Measurements from ENCODE around the gene ZCCHC9. TPM values are rescaled to one million over a fixed set of nuclear protein-coding genes. Genes with fewer than 3 reads are reported as not detected.
"Not testable (repeated sequence)": the region's sequence is repeated elsewhere in the genome, so short reads cannot be mapped to it uniquely, and the experiment has no call there.

The ZCCHC9 gene, protein sequence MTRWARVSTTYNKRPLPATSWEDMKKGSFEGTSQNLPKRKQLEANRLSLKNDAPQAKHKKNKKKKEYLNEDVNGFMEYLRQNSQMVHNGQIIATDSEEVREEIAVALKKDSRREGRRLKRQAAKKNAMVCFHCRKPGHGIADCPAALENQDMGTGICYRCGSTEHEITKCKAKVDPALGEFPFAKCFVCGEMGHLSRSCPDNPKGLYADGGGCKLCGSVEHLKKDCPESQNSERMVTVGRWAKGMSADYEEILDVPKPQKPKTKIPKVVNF
- 10 to 100 TPM; 37.6 to 44.1 (median 40.5) TPM for polyA plus RNA-seq (ENCODE audit: insufficient read length in 4 of 4)

DNA sequence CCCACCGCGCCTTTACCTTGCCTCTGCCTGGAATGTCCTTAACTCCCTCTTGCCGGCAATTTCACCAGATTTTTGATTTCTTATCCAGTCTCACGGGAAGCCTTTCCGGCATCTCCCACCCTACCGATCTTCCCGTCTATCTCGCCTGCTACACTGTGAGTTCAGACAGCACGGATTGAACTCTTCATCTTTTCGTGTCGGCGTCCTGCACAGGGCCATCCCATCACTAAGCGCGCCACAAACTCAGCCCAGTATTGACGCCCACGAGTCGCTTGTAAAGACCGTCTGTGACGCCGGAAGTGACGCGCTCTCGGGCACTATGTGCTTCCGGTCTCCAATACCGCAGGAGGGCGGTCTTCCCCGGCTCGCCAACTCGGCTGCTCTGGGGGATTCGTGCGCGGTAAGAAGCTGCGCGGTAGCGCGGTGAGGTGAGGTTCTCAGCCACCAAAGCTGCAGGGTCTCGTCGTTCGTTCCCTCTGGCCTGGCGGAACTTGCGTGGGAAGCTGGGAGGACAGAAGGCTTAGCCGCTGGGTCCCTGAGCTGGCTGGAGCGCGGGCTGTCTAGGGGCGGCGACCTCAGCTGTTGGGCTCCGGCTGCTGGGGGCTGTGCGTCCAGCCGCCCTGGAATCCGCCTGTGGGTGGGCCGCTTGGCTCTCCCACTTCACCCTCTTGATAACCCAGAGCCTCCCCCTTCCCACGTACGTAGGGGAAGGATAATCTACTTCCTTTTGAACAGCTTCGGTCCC, at the start of gene ZCCHC9:
ZCCHC9 (plus strand) TSS at position 317 of the 745 bp plus-strand sequence. CDS start 3,171 bp downstream, outside the sequence.
- DNase-seq (ENCODE audit: low read depth in 4 of 4, low spot score in 3 of 4), result peak; percentile 89 to 92 (median 90)

DNA sequence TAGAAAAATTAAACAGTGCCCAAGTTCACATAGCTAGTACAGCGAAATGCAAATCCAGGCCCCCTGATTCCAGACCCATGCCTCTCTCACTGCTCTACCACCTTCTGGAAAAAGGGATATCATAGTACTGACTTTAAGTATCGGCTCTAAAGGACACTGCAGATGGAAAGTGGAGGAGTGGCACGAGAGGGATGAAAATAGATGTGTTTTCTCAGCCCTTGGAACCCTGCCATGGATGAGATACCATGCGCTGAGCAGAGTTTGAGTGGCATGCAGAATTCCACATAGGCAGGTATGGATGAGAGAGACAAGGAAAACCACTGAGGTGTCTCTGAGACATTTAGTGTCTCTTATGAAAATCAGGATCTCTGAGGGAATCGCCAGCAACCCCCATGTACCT, 49.5 kb upstream of the ZCCHC9 start:
- DNase-seq (ENCODE audit: low read depth in 4 of 4, low spot score in 3 of 4), result no peak

DNA sequence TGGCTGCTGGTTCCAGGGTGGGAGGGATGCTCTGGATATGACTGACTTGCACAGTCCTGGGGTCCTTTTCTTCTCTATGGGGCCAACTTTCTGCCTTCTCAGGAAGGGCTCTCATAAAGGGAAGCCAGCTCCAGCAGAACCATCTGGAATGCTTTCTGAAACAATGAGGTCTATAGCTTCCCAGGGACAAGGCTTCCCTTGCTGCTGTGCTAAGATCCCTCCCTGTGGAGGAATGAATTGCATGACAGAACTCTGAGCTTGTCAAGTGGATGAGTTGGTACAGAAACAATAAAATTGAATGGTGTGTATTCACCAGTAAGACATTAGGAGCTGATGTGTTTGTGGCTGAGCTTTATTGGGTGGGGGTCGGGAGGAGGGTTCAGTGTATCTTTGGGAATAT, 48.5 kb upstream of the ZCCHC9 start:
- no peak for DNase-seq (ENCODE audit: low read depth in 4 of 4, low spot score in 3 of 4)

DNA sequence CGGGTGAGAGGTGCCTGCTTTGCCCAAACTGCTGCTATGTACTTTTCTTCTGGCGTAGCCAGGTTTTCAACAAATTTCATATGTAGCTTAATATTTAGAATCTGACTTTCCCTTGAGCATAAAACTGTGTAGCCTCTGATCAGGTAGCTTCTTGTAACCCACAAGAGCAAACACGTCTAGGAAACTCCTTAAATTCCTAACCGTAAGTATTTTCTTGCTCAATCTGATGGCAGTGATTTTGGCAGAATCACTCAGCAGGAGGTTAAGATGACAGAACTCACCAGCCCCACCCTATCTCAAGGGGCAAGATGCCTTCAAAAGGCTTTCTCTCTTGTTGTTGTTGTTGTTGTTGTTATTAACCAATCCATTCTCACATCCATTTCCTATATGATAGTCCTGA, 47.5 kb upstream of the ZCCHC9 start:
- DNase-seq (ENCODE audit: low read depth in 4 of 4, low spot score in 3 of 4), result no peak

DNA sequence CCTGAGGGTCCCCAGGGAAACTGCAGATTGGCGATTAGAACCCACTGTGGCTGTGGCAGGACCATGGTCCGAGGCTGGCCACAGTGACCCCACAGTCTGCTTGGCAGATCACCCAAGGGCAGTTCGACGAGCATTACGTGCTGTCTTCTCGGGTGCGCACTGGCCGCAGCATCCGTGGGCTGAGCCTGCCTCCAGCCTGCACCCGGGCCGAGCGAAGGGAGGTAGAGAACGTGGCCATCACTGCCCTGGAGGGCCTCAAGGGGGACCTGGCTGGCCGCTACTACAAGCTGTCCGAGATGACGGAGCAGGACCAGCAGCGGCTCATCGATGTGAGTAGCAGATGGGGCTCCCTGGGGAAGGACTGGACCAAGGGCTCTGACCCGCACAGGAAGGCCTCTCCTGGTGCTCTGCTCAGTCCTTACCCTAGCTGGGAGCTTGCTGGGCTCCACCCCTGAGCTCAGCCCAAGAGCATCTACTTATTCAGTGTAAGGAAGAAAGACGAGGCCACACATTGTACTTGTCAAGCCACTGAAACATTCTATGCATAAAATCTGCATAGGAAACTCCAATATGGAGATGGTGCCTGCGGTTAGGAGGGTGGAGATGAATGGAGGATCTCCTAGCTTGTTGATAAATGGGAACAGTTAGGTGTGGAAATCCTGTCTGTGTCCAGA, 46.4 kb upstream of the ZCCHC9 start:
- no peak for DNase-seq (ENCODE audit: low read depth in 4 of 4, low spot score in 3 of 4)

DNA sequence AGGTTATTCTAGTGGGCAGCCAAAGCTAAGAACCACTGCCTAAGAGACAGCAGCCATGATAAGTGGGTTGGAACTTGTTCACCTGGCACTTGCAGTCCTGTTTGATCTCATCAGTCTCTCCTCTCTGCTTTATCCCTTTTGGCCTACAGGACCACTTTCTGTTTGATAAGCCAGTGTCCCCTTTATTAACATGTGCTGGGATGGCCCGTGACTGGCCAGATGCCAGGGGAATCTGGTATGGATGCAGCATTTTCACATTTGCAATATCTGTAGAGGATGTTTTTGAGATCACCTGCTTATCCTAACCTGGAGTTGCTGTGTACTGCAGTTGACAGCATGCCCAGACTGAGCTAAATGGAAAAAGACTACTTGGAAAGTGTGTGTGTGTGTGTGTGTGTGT, 44.6 kb upstream of the ZCCHC9 start:
- DNase-seq (ENCODE audit: low read depth in 4 of 4, low spot score in 3 of 4), result no peak

DNA sequence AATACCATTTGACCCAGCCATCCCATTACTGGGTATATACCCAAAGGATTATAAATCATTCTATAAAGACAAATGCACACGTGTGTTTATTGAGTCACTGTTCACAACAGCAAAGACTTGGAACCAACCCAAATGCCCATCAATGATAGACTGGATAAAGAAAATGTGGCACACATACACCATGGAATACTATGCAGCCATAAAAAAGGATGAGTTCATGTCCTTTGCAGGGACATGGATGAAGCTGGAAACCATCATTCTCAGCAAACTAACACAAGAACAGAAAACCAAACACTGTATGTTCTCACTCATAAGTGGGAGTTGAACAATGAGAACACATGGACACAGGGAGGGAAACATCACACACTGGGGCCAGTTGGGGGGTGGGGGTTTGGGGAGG, 38.6 kb upstream of the ZCCHC9 start:
- DNase-seq (ENCODE audit: low read depth in 4 of 4, low spot score in 3 of 4), result not testable (repeated sequence)

DNA sequence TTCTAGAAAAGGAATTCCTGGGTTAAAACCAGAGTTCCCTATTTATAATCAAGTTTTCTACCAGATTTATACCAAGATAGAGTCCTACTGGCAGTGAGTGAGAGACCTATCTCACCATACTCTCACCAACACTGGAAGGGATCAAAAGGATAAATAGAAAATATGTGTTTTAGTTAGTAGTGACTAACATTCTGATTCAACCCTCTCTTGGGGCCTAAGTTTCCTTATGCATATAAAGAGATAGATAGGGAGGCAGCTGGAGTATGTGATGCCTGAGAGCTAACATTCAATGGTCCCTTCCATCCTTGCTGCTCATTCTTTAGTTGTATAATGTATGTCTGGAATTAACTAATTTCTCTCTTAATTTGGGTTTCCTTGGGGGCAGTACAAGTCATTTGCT, 36.3 kb upstream of the ZCCHC9 start:
- no peak for DNase-seq (ENCODE audit: low read depth in 4 of 4, low spot score in 3 of 4)

DNA sequence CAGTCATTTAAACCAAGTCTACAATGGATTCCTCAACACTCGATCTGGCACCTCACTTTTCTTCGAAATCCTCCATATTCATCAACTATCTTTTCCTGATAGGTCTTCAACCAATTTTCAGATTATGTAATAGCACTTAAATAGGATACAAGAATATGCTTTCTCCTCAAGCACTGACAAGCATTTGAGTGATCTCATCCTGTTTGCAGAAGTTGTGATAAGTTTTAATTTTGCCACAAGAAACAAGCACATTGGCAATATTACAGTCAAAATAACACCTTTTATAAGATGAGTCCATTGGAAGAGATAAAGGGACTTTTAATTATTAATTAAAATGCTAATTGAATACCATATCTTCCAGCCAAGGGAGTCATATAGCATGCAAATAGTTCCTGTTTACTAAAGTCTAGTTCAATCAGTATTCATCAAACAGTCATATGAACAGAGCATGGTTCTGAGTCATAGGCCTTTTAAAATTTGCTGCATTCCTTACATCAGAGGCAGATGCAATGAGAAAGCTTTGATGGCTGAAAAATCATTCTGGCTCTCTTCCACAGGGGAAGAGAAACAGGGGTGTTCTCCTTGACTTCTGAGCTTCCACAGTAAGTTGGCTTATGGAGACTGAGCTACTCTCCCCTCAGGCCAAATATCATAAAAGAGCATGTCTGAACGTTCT, 32.7 kb upstream of the ZCCHC9 start:
- DNase-seq (ENCODE audit: low read depth in 4 of 4, low spot score in 3 of 4), result no peak

DNA sequence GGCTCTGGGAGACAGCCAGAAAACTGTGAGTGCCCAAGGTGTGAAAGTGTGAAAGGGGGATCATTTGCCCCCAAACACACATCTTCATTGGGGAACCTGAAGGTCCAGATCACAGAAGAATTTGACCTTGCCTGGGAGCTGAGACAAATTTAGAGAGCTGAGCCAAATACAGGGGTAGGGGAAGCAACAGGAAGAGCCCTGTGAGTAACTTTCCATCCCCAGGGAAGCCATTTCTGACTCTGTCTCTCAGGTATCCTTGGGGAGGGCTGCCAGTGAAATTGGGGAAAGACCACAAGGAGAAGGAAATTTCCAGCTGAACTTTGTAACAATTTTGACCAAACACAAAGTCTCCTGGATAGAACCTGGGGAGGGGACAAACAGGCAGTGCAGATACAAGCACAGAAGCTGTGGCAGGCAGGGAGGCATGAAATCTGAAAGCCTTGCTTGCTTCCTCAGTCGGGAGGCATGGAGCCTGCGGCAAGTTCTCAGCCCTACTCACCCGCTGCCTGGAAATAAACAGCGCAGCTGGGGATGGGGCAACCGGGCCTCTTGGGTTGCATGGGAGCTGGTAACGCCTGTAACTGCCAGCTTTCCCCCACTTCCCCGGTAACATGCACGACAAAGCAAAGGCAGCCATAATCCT, 31.5 kb upstream of the ZCCHC9 start:
- no peak for DNase-seq (ENCODE audit: low read depth in 4 of 4, low spot score in 3 of 4)

DNA sequence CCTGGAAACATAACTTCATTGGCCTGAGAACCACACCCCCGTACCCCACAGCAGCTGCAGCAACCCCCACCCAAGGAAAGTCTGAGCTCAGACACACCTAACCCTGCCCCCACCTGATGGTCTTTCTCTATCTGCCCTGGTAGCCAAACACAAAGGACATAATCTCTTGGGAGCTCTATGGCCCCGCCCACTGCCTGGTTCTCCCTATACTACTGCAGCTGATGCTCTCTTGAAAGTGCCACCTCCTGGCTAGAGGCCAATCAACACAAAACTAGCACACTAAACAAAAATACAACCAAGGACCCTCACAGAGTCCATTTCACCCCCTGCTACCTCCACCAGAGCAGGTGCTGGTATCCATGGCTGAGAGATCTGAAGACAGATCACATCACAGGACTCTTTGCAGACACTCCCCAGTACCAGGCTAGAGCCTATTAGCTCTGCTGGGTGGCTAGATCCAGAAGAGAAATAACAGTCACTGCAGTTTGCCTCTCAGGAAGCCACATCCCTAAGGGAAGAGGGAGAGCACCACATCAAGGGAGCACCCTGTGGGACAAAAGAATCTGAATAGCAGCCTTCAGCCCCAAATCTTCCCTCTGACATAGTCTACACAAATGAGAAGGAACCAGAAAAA, 30.9 kb upstream of the ZCCHC9 start:
- not testable (repeated sequence) for DNase-seq (ENCODE audit: low read depth in 4 of 4, low spot score in 3 of 4)

DNA sequence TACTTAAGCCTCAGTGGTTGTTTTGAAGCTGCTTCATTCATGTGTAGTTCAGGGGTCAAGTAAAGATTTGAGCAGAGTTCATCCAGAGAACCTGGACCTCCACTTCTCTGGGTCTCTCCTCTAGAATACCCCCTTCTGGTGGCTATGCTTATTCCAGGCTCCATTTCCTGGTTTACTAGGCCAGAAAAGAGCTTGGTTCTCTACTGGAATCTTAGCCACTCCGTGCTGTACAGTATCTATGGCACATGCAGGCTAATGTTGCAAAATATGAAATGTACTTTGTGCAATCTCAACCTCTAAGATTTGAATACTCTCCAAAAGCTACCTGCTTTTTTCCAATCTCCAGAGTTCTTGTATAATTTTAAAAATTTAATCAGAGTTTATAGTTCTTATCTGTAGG, 17.4 kb upstream of the ZCCHC9 start:
- DNase-seq (ENCODE audit: low read depth in 4 of 4, low spot score in 3 of 4), result no peak

DNA sequence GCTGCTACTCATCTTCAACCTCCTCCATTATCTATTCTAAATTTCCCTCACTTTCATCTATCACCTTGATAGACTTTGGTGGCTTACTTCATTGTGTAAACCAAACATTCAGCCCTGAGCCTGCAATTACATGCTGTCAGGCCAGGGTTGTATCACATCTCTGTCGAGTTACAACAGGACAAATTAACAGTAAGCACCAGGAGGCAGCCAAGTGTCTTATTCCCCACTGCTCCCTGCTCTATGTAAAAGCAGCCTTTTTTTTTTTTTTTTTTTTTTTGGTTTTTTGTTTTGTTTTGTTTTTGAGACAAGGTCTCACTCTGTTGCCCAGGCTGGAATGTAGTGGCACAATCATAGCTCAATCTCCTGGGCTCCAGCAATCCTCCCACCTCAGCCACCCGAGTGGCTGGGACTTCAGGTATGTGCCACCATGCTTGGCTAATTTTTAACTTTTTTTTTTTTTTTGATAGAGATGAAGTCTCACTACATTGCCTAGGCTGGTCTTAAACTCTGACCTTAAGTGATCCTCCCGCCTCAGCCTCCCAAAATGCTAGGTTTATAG, 15.2 kb upstream of the ZCCHC9 start:
- DNase-seq (ENCODE audit: low read depth in 4 of 4, low spot score in 3 of 4), result no peak

DNA sequence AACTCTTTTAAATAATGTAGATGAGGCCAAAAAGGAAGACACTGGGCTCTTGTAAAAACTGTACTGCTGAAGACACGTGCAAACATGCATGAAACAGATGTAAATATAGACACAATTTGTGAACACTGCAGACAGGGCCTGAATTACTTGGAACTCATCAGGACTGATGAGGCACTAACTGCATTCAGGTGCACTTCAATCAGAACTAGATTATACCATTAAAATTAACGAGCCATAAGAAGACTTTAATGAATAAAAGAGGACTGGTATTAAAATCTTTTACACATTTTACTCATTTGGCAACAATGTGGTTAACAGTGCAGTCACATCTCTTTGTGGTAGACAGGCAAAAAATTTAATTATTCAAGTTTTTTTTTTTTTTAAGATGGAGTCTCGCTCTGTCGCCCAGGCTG, 13.4 kb upstream of the ZCCHC9 start:
- DNase-seq (ENCODE audit: low read depth in 4 of 4, low spot score in 3 of 4), result no peak

DNA sequence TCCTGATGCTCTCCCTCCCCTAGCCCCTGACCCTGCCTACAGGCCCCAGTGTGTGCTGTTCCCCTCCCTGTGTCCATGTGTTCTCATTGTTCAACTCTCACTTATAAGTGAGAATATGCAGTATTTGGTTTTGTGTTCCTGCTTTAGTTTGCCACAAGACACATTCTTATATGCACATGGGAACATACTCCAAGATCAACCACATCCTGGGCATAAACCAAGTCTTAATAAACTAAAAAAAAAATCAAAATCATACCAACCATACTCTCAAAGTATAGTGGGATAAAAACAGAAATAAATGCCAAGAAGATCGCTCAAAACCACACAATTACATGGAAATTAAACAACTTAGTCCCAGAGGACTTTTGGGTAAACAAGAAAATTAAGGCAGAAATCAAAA, 11.2 kb upstream of the ZCCHC9 start:
- no peak for DNase-seq (ENCODE audit: low read depth in 4 of 4, low spot score in 3 of 4)

DNA sequence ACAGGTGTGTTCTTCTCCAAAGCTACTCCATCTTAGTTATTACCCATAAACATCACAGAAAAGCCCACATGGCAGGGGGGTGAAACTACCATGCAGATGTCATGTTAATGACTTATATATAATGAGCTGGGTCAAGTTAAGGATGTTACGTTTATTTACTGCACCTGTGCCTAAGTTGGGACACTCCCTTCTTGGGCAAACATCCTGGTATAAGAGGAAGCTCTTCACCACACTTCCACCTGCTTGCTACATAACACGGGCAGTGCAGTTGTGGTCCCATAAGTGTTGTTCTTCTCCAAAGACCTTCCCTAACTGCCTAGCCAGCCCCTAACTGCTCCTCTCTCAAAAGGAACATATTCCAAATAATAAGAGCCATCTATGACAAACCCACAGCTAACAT, 9.3 kb upstream of the ZCCHC9 start:
- no peak for DNase-seq (ENCODE audit: low read depth in 4 of 4, low spot score in 3 of 4)

DNA sequence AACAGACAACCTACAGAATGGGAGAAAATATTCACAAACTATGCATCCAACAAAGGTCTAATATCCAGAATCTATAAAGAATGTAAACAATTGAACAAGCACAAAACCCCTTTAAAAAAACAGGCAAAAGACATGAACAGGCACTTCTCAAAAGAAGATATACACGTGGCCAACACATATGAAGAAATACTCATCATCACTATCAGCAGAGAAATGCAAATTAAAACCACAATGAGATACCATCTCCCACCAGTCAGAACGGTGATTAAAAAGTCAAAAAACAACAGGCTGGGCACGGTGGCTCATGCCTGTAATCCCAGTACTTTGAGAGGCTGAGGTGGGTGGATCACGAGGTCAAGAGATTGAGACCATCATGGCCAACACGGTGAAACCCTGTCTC, 7.4 kb upstream of the ZCCHC9 start:
- DNase-seq (ENCODE audit: low read depth in 4 of 4, low spot score in 3 of 4), result not testable (repeated sequence)

DNA sequence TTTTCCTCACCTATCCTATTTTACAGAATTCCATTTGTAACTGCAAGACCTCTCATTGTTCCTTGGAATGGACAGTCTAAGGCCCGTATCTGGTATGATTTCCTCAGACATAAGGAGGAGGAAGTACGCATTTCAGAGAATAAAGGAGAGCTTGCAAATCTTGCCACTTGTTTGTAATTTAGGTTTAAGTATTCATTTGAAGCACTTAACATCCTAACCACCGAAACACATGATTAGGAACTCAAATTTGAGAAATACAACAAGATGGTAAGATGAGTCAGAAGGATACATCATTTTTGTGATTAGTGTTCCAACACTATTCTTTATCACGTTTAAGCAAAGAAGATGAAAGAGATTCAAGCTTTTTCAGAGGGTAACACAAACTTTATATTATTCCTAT, 3.9 kb upstream of the ZCCHC9 start:
- DNase-seq (ENCODE audit: low read depth in 4 of 4, low spot score in 3 of 4), result no peak

DNA sequence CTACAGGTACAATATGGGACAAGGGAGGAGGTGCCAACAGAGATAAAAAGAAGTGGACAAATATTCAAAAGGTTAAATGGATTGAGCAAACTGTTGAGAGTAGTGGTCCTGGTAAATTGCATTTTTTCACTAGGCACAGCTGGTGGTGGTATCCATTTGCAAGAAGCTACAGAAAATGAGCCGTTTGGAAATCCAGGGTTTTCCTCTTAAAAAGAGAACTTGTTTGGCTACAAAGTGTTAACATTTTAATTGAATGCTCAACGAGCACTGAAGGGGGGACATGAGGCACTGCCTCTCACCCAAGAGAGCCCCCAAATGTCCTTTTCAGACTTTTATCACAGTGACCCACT, 491 bp upstream of the ZCCHC9 start:
- no peak for DNase-seq (ENCODE audit: low read depth in 4 of 4, low spot score in 3 of 4)

DNA sequence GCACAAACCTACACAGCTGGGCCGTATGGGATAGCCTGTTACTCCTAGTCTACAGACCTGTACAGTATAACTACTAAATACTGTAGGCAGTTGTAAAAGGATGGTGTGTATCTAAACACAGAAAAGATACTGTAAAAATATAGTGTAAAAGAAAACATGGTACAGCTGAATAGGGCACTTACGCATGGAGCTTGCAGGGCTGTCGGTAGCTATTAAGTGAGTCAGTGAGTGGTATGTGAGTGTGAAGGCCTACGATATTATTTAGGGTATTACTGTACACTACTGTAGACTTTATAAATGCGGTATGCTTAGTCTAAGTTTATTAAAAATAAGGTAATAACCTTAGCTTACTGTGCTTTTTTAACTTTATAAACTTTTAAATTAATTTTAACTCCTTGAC, 1.2 kb downstream of the ZCCHC9 start:
- no peak for DNase-seq (ENCODE audit: low read depth in 4 of 4, low spot score in 3 of 4)

Measured in left renal pelvis (tissue), 4 donors.